ENCODE data around the gene EMX2.
"Not testable (repeated sequence)": the region's sequence is repeated elsewhere in the genome, so short reads cannot be mapped to it uniquely, and the experiment has no call there.

EMX2 gene

DNA sequence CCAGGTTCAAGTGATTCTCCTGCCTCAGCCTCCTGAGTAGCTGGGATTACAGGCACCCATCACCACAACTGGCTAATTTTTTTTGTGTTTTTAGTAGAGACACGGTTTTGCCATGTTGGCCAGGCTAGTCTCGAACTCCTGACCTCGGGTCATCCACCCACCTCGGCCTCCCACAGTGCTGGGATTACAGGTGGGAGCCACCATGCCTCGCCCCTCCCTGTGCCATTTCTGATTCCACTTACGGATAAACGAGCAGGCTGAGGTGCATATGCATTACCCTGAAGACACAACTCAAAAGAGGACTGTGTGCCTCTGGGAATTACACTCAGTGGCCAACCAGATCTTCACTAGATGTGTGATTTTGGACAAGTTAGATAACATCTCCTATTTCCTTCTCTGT, 35.5 kb upstream of the EMX2 start:
- H3K9me3 ChIP-seq (ENCODE audit: control insufficient read depth, insufficient read depth, low read length); H3K4me3 ChIP-seq (ENCODE audit: low read depth, low read length); H3K9ac ChIP-seq (ENCODE audit: low read depth, low read length); H3K27me3 ChIP-seq (ENCODE audit: control insufficient read depth, insufficient read depth, low read length); H3K4me1 ChIP-seq (ENCODE audit: control insufficient read depth, insufficient read depth, low read length); H3K36me3 ChIP-seq (ENCODE audit: control insufficient read depth, insufficient read depth, low read length); H3K27ac ChIP-seq (ENCODE audit: low read depth, low read length): not testable (repeated sequence)

DNA sequence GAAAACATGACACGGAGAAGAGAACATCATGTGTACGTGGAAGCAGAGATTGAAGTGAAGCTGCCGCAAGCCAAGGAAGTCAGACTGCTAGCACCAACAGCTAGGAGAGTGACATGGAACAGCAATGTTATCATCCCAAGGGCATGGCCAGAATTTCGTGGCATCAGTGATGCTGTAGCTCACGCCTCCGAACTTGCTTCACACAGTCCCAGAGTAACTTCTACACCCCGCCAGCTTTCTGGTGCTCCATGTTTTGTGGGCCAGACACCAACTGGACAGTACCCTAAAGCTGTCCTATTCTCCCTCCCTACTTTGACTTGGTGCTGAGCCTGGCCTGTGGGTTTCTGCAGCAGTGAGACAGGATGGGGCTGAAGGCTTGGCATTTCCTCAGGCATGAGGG, 33.0 kb upstream of the EMX2 start:
- no peaks in the 10 kb centered on the region for H3K27me3 ChIP-seq (ENCODE audit: control insufficient read depth, insufficient read depth, low read length)
- H3K9me3 ChIP-seq (ENCODE audit: control insufficient read depth, insufficient read depth, low read length): no peaks in the 10 kb centered on the region
- no peaks in the 10 kb centered on the region for H3K36me3 ChIP-seq (ENCODE audit: control insufficient read depth, insufficient read depth, low read length)
- no peak overlapping the region for H3K4me3 ChIP-seq (ENCODE audit: low read depth, low read length)
- no peak overlapping the region for H3K9ac ChIP-seq (ENCODE audit: low read depth, low read length)
- no peak overlapping the region for H3K27ac ChIP-seq (ENCODE audit: low read depth, low read length)
- no peaks in the 10 kb centered on the region for H3K4me1 ChIP-seq (ENCODE audit: control insufficient read depth, insufficient read depth, low read length)

DNA sequence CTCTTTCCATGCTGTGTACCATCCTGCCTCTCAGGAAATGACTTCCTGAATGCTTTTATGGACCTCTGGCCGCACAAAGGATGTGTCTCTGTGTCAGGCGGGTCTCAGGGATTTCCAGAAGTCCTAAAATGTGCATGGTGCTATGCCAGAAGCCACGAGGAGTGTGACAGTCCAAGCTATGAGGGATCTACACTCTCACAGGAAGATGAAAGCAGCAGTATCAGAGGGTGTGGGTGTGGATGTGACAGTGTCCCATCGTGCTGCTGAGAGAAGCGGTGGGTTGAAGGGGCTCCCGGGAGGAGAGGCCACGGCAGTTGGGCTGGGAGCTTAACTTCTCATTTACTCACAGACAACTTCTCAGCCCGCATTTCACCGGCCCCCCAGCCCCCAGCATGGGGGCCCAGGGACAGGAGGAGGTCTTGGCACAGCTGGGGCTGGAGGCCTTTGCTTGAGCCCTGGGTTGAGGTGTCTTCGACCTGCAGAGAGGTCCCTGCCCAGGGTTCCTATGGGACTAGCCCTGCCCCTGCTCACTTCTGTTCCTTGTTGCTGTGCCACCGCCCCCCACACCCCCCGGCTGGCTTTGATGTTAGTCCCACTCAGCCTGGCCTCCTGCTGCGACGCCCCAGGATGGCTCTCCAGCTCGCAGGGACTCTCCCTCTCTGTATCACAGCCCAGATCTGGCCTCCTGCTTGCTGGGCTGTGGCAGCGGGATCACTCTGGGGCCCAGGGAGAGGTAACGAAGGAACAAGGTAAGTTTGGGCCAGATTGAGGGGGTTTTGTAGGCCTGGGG, 30.8 kb upstream of the EMX2 start:
- no peaks in the 10 kb centered on the region for H3K4me1 ChIP-seq (ENCODE audit: control insufficient read depth, insufficient read depth, low read length)
- no peak overlapping the region for H3K27ac ChIP-seq (ENCODE audit: low read depth, low read length)
- no peak overlapping the region for H3K4me3 ChIP-seq (ENCODE audit: low read depth, low read length)
- no peaks in the 10 kb centered on the region for H3K9me3 ChIP-seq (ENCODE audit: control insufficient read depth, insufficient read depth, low read length)
- H3K27me3 ChIP-seq (ENCODE audit: control insufficient read depth, insufficient read depth, low read length): no peaks in the 10 kb centered on the region
- no peaks in the 10 kb centered on the region for H3K36me3 ChIP-seq (ENCODE audit: control insufficient read depth, insufficient read depth, low read length)
- no peak overlapping the region for H3K9ac ChIP-seq (ENCODE audit: low read depth, low read length)

DNA sequence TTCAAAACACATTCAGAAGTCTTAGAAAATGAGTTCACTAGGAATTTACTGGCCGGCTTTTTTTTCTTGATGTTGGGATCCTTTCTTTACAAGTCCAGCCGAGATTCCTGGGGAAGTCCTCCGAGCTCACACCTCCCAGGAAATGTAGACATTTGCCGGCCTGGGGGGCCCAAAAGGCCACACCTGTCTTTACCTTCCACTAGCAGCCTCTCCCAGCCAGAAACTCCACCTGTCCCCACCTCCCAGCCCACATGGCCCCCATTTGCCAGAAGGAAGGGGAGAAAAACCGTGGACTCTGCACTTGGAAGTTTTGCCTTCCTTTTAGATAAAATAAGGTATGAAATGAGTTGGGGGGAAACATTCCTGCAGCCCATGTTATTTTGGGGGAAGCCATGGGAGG, 27.6 kb upstream of the EMX2 start:
- no peaks in the 10 kb centered on the region for H3K9me3 ChIP-seq (ENCODE audit: control insufficient read depth, insufficient read depth, low read length)
- H3K36me3 ChIP-seq (ENCODE audit: control insufficient read depth, insufficient read depth, low read length): no peaks in the 10 kb centered on the region
- H3K4me3 ChIP-seq (ENCODE audit: low read depth, low read length): no peak overlapping the region
- H3K4me1 ChIP-seq (ENCODE audit: control insufficient read depth, insufficient read depth, low read length): no peaks in the 10 kb centered on the region
- no peak overlapping the region for H3K9ac ChIP-seq (ENCODE audit: low read depth, low read length)
- no peak overlapping the region for H3K27ac ChIP-seq (ENCODE audit: low read depth, low read length)
- H3K27me3 ChIP-seq (ENCODE audit: control insufficient read depth, insufficient read depth, low read length): no peaks in the 10 kb centered on the region; the same call in 1 of the 2 replicates

DNA sequence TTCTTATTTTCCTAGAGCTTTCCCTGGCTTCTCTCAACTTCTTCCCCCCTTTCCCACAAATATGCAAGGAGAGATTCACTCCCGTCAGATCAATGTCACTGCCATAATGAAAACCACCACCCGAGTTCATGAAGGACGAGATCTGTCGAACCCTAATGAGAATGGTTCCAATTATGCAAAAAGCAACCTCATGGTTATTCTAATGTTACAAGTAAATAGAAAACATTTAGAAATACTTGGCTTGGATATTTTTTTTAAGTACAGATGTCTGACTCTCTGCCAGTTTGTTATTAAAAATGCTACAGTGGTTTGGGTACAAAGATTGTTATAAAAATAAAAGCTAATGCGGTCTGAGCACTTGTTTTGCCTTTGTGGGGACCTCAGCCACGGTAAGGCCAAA, 25.9 kb upstream of the EMX2 start:
- H3K27ac ChIP-seq (ENCODE audit: low read depth, low read length): no peak overlapping the region
- H3K36me3 ChIP-seq (ENCODE audit: control insufficient read depth, insufficient read depth, low read length): no peaks in the 10 kb centered on the region
- H3K4me3 ChIP-seq (ENCODE audit: low read depth, low read length): no peak overlapping the region
- H3K9ac ChIP-seq (ENCODE audit: low read depth, low read length): no peak overlapping the region
- H3K9me3 ChIP-seq (ENCODE audit: control insufficient read depth, insufficient read depth, low read length): no peaks in the 10 kb centered on the region
- H3K4me1 ChIP-seq (ENCODE audit: control insufficient read depth, insufficient read depth, low read length): no peaks in the 10 kb centered on the region
- no peaks in the 10 kb centered on the region; the same call in 1 of the 2 replicates for H3K27me3 ChIP-seq (ENCODE audit: control insufficient read depth, insufficient read depth, low read length)

DNA sequence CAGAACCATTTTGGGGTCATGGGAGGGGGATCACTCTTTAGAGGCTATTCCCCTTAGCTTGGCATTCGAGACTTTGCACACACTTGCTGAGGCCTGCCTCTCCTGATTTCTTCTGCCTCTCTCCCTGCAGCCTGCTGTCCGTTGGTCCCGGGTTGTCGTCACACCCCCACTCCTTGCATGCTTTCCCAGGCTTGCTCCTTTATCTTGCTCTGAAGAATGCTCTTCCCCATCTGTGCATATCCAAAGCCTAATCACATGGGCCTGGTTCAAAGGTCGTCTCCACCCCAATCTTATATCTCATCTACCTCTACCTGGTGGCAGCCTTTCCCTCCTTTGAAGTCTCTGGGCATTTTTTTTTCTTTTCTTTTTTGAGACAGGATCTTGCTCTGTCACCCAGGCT, 24.3 kb upstream of the EMX2 start:
- Histone ChIP-seq H3K36me3 (ENCODE audit: control insufficient read depth, insufficient read depth, low read length) (no peaks in the 10 kb centered on the region), H3K4me1 (ENCODE audit: control insufficient read depth, insufficient read depth, low read length) (no peaks in the 10 kb centered on the region), H3K27me3 (ENCODE audit: control insufficient read depth, insufficient read depth, low read length) (no peaks in the 10 kb centered on the region; the same call in 1 of the 2 replicates), H3K9ac (ENCODE audit: low read depth, low read length) (no peak overlapping the region), H3K4me3 (ENCODE audit: low read depth, low read length) (no peak overlapping the region), H3K27ac (ENCODE audit: low read depth, low read length) (no peak overlapping the region), H3K9me3 (ENCODE audit: control insufficient read depth, insufficient read depth, low read length) (no peaks in the 10 kb centered on the region)

DNA sequence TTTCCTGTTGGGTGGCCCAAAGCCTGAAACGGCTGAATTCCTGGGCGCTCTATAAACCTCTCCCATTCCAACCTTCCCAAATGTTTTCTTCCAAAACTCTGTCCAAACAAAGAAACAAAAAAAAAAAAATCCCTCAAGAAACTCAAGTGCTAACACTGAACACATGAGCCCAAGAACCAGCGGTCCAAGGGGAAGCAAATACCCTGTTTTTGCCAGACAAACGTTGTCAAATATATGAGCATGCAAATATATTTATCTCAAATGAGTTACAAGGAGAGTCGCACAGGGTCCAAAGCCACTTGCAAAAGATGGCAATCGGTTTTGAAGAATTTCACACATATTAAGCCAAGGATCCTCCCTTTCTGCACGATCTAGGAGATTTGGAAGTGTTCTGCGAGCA, 23.3 kb upstream of the EMX2 start:
- Histone ChIP-seq H3K9ac (ENCODE audit: low read depth, low read length) (no peak overlapping the region), H3K9me3 (ENCODE audit: control insufficient read depth, insufficient read depth, low read length) (no peaks in the 10 kb centered on the region), H3K27ac (ENCODE audit: low read depth, low read length) (no peak overlapping the region), H3K27me3 (ENCODE audit: control insufficient read depth, insufficient read depth, low read length) (peaks cover 4% of the 10 kb centered on the region), H3K4me1 (ENCODE audit: control insufficient read depth, insufficient read depth, low read length) (no peaks in the 10 kb centered on the region), H3K36me3 (ENCODE audit: control insufficient read depth, insufficient read depth, low read length) (no peaks in the 10 kb centered on the region), H3K4me3 (ENCODE audit: low read depth, low read length) (no peak overlapping the region)

DNA sequence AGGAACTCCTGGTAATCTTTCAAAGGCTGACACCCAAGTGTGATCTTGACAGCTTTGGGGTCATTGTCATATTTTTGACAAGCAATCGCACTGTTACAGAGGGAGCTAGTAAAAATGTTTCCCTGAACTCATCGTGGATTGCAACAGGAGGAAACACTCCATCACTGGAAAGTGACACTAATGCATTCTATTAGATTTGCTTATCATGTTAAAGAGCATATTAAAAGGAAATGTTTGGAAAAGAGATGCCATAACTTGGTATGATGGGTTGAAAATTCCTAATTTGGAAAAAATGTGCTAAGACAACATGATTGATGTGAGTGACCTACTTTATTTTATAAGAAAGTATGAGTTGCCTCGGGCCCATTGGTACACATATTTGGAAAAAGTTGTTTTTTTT, 22.7 kb upstream of the EMX2 start:
- peaks cover 10% of the 10 kb centered on the region for H3K27me3 ChIP-seq (ENCODE audit: control insufficient read depth, insufficient read depth, low read length)
- H3K4me3 ChIP-seq (ENCODE audit: low read depth, low read length): no peak overlapping the region
- no peaks in the 10 kb centered on the region for H3K36me3 ChIP-seq (ENCODE audit: control insufficient read depth, insufficient read depth, low read length)
- no peak overlapping the region for H3K27ac ChIP-seq (ENCODE audit: low read depth, low read length)
- no peaks in the 10 kb centered on the region for H3K4me1 ChIP-seq (ENCODE audit: control insufficient read depth, insufficient read depth, low read length)
- H3K9ac ChIP-seq (ENCODE audit: low read depth, low read length): no peak overlapping the region
- H3K9me3 ChIP-seq (ENCODE audit: control insufficient read depth, insufficient read depth, low read length): no peaks in the 10 kb centered on the region

DNA sequence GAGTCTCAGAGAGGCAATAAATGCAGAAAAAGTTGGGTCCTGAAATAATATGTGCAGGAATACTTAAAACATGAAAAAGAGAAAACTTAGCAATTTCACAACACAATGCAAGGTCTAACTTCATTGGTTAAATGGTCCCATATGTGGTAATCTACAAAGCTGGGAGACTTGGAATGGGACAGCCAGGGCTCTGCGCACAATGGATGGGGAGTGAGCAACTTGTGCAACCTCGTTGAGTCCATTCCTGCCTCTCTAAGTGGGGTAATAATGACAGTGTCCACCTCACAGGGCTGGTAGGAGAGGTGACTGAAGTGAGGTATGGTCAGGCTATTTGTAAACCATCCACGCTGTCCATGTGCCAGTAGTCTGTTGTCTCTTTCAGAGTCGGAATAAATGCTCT, 11.8 kb upstream of the EMX2 start:
- Histone ChIP-seq H3K9ac (ENCODE audit: low read depth, low read length) (no peak overlapping the region), H3K27me3 (ENCODE audit: control insufficient read depth, insufficient read depth, low read length) (peaks cover 92% of the 10 kb centered on the region), H3K27ac (ENCODE audit: low read depth, low read length) (no peak overlapping the region), H3K4me3 (ENCODE audit: low read depth, low read length) (no peak overlapping the region), H3K36me3 (ENCODE audit: control insufficient read depth, insufficient read depth, low read length) (no peaks in the 10 kb centered on the region), H3K4me1 (ENCODE audit: control insufficient read depth, insufficient read depth, low read length) (peaks cover 11% of the 10 kb centered on the region; the same call in 1 of the 2 replicates), H3K9me3 (ENCODE audit: control insufficient read depth, insufficient read depth, low read length) (no peaks in the 10 kb centered on the region)

DNA sequence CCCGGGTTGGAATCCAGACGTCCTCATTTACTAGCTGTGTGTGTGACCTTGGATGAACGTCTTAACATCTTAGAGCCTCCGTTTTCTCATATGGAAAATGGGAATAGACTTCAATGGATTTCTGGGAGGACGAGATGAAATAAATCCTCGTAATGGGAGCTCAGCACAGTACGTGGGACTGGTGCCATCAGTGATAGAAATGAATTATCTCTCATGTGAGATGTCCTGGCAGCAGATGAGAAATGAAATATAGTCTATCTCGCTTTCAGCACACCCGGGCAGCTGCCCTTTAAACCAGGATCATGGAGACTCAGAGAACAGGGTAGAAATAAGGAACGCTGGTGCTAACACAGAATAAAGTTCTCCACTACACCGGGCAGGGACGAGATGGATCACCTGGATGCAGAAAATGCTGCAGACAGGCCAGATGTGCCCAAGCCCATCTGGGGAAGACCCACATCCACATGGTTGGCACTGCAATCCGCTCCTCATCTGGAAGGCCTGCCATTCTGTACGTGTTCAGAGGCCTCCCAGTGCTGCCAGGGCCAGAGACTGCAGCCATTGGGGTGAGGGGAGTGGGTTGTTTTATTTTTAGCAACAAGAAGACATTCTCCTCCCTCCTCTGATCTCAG, 11.1 kb upstream of the EMX2 start:
- peaks cover 95% of the 10 kb centered on the region for H3K27me3 ChIP-seq (ENCODE audit: control insufficient read depth, insufficient read depth, low read length)
- H3K27ac ChIP-seq (ENCODE audit: low read depth, low read length): no peak overlapping the region
- H3K9me3 ChIP-seq (ENCODE audit: control insufficient read depth, insufficient read depth, low read length): no peaks in the 10 kb centered on the region
- H3K36me3 ChIP-seq (ENCODE audit: control insufficient read depth, insufficient read depth, low read length): no peaks in the 10 kb centered on the region
- peaks cover 11% of the 10 kb centered on the region; the same call in 1 of the 2 replicates for H3K4me1 ChIP-seq (ENCODE audit: control insufficient read depth, insufficient read depth, low read length)
- no peak overlapping the region for H3K9ac ChIP-seq (ENCODE audit: low read depth, low read length)
- no peak overlapping the region for H3K4me3 ChIP-seq (ENCODE audit: low read depth, low read length)

DNA sequence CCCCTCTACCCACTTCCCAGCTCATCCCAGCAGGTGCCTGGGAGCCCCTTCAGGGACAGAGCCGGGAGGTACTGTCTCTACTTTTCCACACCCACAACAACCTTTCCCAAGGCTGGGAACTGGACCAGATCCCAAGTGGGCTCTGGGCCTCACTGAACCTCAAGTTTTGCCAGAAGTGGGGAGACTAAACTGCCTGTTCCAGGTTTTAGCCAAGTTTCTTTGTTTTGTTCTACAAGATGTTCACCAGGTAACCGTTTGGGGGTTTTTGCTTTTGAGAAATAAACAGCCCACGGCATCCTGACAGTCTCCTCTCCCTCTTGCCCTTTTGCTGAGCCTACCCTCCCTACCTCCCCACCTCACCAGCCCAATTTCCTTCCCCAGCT, 10.6 kb upstream of the EMX2 start:
- H3K9ac ChIP-seq (ENCODE audit: low read depth, low read length): no peak overlapping the region
- H3K27ac ChIP-seq (ENCODE audit: low read depth, low read length): no peak overlapping the region
- no peaks in the 10 kb centered on the region for H3K36me3 ChIP-seq (ENCODE audit: control insufficient read depth, insufficient read depth, low read length)
- no peak overlapping the region for H3K4me3 ChIP-seq (ENCODE audit: low read depth, low read length)
- H3K9me3 ChIP-seq (ENCODE audit: control insufficient read depth, insufficient read depth, low read length): no peaks in the 10 kb centered on the region
- peaks cover 11% of the 10 kb centered on the region; the same call in 1 of the 2 replicates for H3K4me1 ChIP-seq (ENCODE audit: control insufficient read depth, insufficient read depth, low read length)
- H3K27me3 ChIP-seq (ENCODE audit: control insufficient read depth, insufficient read depth, low read length): peaks cover 95% of the 10 kb centered on the region
